WTC11 (cell line): ENCODE data around the gene SHKBP1. TPM values are rescaled to one million over a fixed set of nuclear protein-coding genes. Genes with fewer than 3 reads are reported as not detected.

Experiments used
- ATAC-seq: fragments of 200-7000 bp; cut with Tn5 transposase; 2 replicates; pipeline ENCODE4 v1.10.0; 2021; ENCODE audit warnings: mild to moderate bottlenecking, moderate library complexity
- CTCF ChIA-PET: fragments of 300-600 bp; sonication (Branson Sonifier 250); formaldehyde crosslinking; loops from one replicate; lab custom pipeline; 2021; ENCODE audit warnings: antibody characterized with exemption; lab: Charles Lee
- POLR2A ChIA-PET: fragments of 350-600 bp; sonication (Branson Sonifier 250); formaldehyde crosslinking; loops from one replicate; lab custom pipeline; 2021; ENCODE audit warnings: antibody characterized with exemption; lab: Charles Lee
- DNase-seq: peaks from one replicate; pipeline ENCODE4 v3.0.0; 2021; ENCODE audit warnings: low spot score
- H3K27ac Mint-ChIP-seq: 2 replicates; pipeline ENCODE4 v1.8.0; 2021; ENCODE audit warnings: mixed read lengths
- H3K27me3 Mint-ChIP-seq: 2 replicates; pipeline ENCODE4 v1.8.0; 2021; ENCODE audit warnings: low read depth, mild to moderate bottlenecking, moderate library complexity, mixed read lengths
- H3K36me3 Mint-ChIP-seq: 2 replicates; pipeline ENCODE4 v1.8.0; 2021; ENCODE audit warnings: mixed read lengths
- H3K4me1 Mint-ChIP-seq: 2 replicates; pipeline ENCODE4 v1.8.0; 2022; ENCODE audit warnings: mixed read lengths
- H3K4me3 Mint-ChIP-seq: 2 replicates; pipeline ENCODE4 v1.8.0; 2021; ENCODE audit warnings: mild to moderate bottlenecking, moderate library complexity, mixed read lengths
- H3K9me3 Mint-ChIP-seq: 2 replicates; pipeline ENCODE4 v1.8.0; 2021; ENCODE audit warnings: mixed read lengths
- CREM ChIP-seq: sonication (generic); formaldehyde crosslinking; IDR thresholded peaks from 2 replicates; pipeline ENCODE4 v1.8.1; 2022; ENCODE audit warnings: mild to moderate bottlenecking, missing genetic modification reagents, moderate library complexity
- ELF4 ChIP-seq: sonication (generic); formaldehyde crosslinking; IDR thresholded peaks from 2 replicates; pipeline ENCODE4 v1.8.1; 2022; ENCODE audit warnings: low read depth, mild to moderate bottlenecking, moderate library complexity, missing genetic modification reagents
- EMX1 ChIP-seq: fragments of 250-450 bp; sonication (Bioruptor Pico); IDR thresholded peaks from 2 replicates; pipeline ENCODE4 v1.8.0; 2021; ENCODE audit warnings: mild to moderate bottlenecking
- FOXJ3 ChIP-seq: sonication (generic); formaldehyde crosslinking; IDR thresholded peaks from 2 replicates; pipeline ENCODE4 v1.9.0; 2021; ENCODE audit warnings: missing genetic modification reagents, mild to moderate bottlenecking, borderline replicate concordance
- FOXK1 ChIP-seq: sonication (generic); formaldehyde crosslinking; IDR thresholded peaks from 2 replicates; pipeline ENCODE4 v1.8.0; 2022; ENCODE audit warnings: mild to moderate bottlenecking, moderate library complexity, missing genetic modification reagents
- GTF2I ChIP-seq: fragments of 250-450 bp; sonication (Bioruptor Pico); conservative IDR thresholded peaks from 2 replicates; pipeline ENCODE4 v1.4.0; 2021; ENCODE audit warnings: mild to moderate bottlenecking
- HMGA2 ChIP-seq: fragments of 250-450 bp; sonication (Bioruptor Pico); IDR thresholded peaks from 2 replicates; pipeline ENCODE4 v1.4.0; 2021; ENCODE audit warnings: mild to moderate bottlenecking, moderate library complexity
- IRF2 ChIP-seq: sonication (generic); formaldehyde crosslinking; IDR thresholded peaks from 2 replicates; pipeline ENCODE4 v1.8.0; 2022; ENCODE audit warnings: low read depth, missing genetic modification reagents, borderline replicate concordance
- TEAD1 ChIP-seq: sonication (generic); formaldehyde crosslinking; IDR thresholded peaks from 2 replicates; pipeline ENCODE4 v1.8.0; 2022; ENCODE audit warnings: mild to moderate bottlenecking, missing genetic modification reagents
- ZNF232 ChIP-seq: sonication (generic); formaldehyde crosslinking; IDR thresholded peaks from 2 replicates; pipeline ENCODE4 v1.8.0; 2022; ENCODE audit warnings: mild to moderate bottlenecking, missing genetic modification reagents
- ZNF317 ChIP-seq: sonication (generic); formaldehyde crosslinking; IDR thresholded peaks from 2 replicates; pipeline ENCODE4 v1.8.1; 2023; ENCODE audit warnings: low read depth, mild to moderate bottlenecking, moderate library complexity, missing genetic modification reagents, borderline replicate concordance
- ZNF671 ChIP-seq: fragments of 250-450 bp; sonication (Bioruptor Pico); IDR thresholded peaks from 2 replicates; pipeline ENCODE4 v1.8.0; 2021; ENCODE audit warnings: mild to moderate bottlenecking
- total RNA-seq: library from RNA; stranded (reverse); gene quantifications from 3 replicates; pipeline ENCODE4 v1.2.3, GENCODE V29; 2021
- TF ChIP-seq, protein P1 (sequence below): fragments of 250-450 bp; sonication (Bioruptor Pico); IDR thresholded peaks from 2 replicates; pipeline ENCODE4 v1.9.0; 2021; ENCODE audit warnings: mild to moderate bottlenecking, borderline replicate concordance
- TF ChIP-seq, protein P2 (sequence below): sonication (generic); formaldehyde crosslinking; IDR thresholded peaks from 2 replicates; pipeline ENCODE4 v1.8.1; 2022; ENCODE audit warnings: mild to moderate bottlenecking, moderate library complexity, missing genetic modification reagents
- TF ChIP-seq, protein P3 (sequence below): sonication (generic); formaldehyde crosslinking; IDR thresholded peaks from 2 replicates; pipeline ENCODE4 v1.8.1; 2023; ENCODE audit warnings: mild to moderate bottlenecking, missing genetic modification reagents, moderate library complexity
- TF ChIP-seq, protein P4 (sequence below): fragments of 250-450 bp; sonication (Bioruptor Pico); IDR thresholded peaks from 2 replicates; pipeline ENCODE4 v1.9.0; 2021; ENCODE audit warnings: mild to moderate bottlenecking
- TF ChIP-seq, protein P5 (sequence below): sonication (generic); formaldehyde crosslinking; IDR thresholded peaks from 2 replicates; pipeline ENCODE4 v1.8.0; 2022; ENCODE audit warnings: mild to moderate bottlenecking, missing genetic modification reagents

SHKBP1 gene
- total RNA-seq, 1 experiment from 2014 or later, result 71.7 TPM

DNA sequence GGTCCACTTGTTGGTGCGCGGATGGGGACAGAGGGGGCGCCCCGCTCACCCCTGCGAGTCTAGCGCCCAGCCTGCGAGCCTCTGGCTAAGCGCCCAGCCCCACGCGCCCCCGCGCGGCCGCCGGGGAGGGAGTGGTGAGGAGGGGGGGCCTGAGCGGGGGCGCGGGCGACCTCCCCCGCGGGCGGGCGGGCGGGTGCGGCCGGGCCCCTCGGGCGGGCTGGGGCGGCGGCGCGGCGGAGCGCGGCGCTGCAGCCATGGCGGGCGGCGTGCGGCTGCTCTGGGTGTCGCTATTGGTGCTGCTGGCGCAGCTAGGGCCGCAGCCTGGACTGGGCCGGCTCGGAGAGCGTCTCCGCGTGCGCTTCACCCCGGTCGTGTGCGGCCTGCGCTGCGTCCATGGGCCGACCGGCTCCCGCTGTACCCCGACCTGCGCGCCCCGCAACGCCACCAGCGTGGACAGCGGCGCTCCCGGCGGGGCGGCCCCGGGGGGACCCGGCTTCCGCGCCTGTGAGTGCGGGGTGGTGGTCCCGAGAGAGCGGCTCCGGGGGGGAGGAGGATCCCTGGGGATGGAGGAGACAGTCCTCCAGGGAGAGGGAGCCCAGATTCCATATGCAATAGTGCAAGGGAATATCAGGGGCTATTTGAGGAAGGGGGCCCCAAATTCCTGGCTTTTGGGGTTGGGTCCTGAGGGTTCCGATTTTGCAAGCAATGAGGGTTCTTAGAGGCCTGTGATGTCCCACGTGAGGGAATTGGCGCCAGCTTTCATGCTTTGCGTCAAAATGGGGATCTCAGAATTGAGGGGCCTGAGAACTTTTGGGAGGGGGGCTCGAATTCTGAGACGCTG, 24.7 kb downstream of the SHKBP1 start, which contains the start of gene LTBP4:
Gene LTBP4, plus strand, starts transcription at position 236 of the 841 bp plus-strand sequence. Its CDS starts 19 bp downstream, at position 255.
- DNase-seq (no peak), ATAC-seq (no peak)
- ChIA-PET POLR2A (interaction anchor here (1.4 kb wide), 1 partner anchor 52 kb away, joined by 4 read pairs; no protein-coding TSS in a partner anchor), CTCF (interaction anchor here (0.5 to 7.7 kb wide), 13 partner anchors 9 to 1103 kb away, joined by 3 to 101 read pairs (median 32); partner anchors contain the start of genes BLVRB and DLL3)
- Mint-ChIP-seq H3K4me3 (peak within 1 kb of the TSS; percentile 62), H3K9me3 (no peaks in the 10 kb centered on the region), H3K4me1 (peaks cover 43% of the 10 kb centered on the region), H3K36me3 (no peaks in the 10 kb centered on the region), H3K27ac (no peak within 1 kb of the TSS), H3K27me3 (peaks cover 85% of the 10 kb centered on the region)
- TF ChIP-seq, protein P1, sequence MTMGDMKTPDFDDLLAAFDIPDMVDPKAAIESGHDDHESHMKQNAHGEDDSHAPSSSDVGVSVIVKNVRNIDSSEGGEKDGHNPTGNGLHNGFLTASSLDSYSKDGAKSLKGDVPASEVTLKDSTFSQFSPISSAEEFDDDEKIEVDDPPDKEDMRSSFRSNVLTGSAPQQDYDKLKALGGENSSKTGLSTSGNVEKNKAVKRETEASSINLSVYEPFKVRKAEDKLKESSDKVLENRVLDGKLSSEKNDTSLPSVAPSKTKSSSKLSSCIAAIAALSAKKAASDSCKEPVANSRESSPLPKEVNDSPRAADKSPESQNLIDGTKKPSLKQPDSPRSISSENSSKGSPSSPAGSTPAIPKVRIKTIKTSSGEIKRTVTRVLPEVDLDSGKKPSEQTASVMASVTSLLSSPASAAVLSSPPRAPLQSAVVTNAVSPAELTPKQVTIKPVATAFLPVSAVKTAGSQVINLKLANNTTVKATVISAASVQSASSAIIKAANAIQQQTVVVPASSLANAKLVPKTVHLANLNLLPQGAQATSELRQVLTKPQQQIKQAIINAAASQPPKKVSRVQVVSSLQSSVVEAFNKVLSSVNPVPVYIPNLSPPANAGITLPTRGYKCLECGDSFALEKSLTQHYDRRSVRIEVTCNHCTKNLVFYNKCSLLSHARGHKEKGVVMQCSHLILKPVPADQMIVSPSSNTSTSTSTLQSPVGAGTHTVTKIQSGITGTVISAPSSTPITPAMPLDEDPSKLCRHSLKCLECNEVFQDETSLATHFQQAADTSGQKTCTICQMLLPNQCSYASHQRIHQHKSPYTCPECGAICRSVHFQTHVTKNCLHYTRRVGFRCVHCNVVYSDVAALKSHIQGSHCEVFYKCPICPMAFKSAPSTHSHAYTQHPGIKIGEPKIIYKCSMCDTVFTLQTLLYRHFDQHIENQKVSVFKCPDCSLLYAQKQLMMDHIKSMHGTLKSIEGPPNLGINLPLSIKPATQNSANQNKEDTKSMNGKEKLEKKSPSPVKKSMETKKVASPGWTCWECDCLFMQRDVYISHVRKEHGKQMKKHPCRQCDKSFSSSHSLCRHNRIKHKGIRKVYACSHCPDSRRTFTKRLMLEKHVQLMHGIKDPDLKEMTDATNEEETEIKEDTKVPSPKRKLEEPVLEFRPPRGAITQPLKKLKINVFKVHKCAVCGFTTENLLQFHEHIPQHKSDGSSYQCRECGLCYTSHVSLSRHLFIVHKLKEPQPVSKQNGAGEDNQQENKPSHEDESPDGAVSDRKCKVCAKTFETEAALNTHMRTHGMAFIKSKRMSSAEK (CRISPR knock-in tag), result no peak
- no peak for TF ChIP-seq FOXJ3 (CRISPR knock-in tag)
- 0 out of 2 replicates have a peak, but pooled peaks have one; percentile 30 for TF ChIP-seq ELF4 (CRISPR knock-in tag)
- TF ChIP-seq, protein P2, sequence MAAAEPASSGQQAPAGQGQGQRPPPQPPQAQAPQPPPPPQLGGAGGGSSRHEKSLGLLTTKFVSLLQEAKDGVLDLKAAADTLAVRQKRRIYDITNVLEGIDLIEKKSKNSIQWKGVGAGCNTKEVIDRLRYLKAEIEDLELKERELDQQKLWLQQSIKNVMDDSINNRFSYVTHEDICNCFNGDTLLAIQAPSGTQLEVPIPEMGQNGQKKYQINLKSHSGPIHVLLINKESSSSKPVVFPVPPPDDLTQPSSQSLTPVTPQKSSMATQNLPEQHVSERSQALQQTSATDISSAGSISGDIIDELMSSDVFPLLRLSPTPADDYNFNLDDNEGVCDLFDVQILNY, result no peak

DNA sequence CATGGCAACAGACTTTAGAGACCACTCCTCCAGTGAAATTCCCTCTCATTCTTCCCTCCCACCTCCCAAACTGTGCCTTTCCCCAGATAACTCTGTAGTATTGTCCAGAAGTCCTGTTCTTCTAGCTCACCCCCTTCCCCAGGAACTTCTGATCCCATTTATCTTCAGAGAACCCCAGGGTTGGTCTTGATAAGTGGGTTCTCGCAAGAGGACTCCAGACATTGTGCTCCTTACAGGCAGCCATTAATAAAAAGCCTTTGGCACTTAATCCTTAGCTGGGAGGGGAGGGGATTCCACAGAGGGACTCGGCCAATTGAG, 26.4 kb downstream of the SHKBP1 start:
- TF ChIP-seq, protein P3, sequence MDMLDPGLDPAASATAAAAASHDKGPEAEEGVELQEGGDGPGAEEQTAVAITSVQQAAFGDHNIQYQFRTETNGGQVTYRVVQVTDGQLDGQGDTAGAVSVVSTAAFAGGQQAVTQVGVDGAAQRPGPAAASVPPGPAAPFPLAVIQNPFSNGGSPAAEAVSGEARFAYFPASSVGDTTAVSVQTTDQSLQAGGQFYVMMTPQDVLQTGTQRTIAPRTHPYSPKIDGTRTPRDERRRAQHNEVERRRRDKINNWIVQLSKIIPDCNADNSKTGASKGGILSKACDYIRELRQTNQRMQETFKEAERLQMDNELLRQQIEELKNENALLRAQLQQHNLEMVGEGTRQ (CRISPR knock-in tag), result no peak
- TF ChIP-seq ZNF317 (CRISPR knock-in tag) (no peak), FOXJ3 (CRISPR knock-in tag) (no peak), ZNF671 (no peak), CREM (no peak), HMGA2 (CRISPR knock-in tag) (no peak), FOXK1 (CRISPR knock-in tag) (no peak), EMX1 (CRISPR knock-in tag) (no peak), IRF2 (CRISPR knock-in tag) (no peak), ZNF232 (CRISPR knock-in tag) (no peak), TEAD1 (CRISPR knock-in tag) (no peak), GTF2I (no peak)
- TF ChIP-seq, protein P4, sequence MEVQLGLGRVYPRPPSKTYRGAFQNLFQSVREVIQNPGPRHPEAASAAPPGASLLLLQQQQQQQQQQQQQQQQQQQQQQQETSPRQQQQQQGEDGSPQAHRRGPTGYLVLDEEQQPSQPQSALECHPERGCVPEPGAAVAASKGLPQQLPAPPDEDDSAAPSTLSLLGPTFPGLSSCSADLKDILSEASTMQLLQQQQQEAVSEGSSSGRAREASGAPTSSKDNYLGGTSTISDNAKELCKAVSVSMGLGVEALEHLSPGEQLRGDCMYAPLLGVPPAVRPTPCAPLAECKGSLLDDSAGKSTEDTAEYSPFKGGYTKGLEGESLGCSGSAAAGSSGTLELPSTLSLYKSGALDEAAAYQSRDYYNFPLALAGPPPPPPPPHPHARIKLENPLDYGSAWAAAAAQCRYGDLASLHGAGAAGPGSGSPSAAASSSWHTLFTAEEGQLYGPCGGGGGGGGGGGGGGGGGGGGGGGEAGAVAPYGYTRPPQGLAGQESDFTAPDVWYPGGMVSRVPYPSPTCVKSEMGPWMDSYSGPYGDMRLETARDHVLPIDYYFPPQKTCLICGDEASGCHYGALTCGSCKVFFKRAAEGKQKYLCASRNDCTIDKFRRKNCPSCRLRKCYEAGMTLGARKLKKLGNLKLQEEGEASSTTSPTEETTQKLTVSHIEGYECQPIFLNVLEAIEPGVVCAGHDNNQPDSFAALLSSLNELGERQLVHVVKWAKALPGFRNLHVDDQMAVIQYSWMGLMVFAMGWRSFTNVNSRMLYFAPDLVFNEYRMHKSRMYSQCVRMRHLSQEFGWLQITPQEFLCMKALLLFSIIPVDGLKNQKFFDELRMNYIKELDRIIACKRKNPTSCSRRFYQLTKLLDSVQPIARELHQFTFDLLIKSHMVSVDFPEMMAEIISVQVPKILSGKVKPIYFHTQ, result no peak
- TF ChIP-seq, protein P5, sequence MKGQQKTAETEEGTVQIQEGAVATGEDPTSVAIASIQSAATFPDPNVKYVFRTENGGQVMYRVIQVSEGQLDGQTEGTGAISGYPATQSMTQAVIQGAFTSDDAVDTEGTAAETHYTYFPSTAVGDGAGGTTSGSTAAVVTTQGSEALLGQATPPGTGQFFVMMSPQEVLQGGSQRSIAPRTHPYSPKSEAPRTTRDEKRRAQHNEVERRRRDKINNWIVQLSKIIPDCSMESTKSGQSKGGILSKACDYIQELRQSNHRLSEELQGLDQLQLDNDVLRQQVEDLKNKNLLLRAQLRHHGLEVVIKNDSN (CRISPR knock-in tag), result no peak
- peaks cover 51% of the 10 kb centered on the region for H3K4me1 Mint-ChIP-seq
- DNase-seq, result no peak
- POLR2A ChIA-PET, result interaction anchor here (0.5 to 3.9 kb wide), 5 partner anchors 11 to 175 kb away, joined by 3 to 39 read pairs (median 3); partner anchors contain the start of gene RAB4B
- no peaks in the 10 kb centered on the region for H3K36me3 Mint-ChIP-seq
- CTCF ChIA-PET, result interaction anchor here (0.5 to 7.7 kb wide), 31 partner anchors 8 to 385 kb away, joined by 3 to 101 read pairs (median 6); partner anchors contain the start of genes BLVRB and TTC9B
- peaks cover 88% of the 10 kb centered on the region for H3K27me3 Mint-ChIP-seq
- peak overlapping the region; percentile 77 for H3K4me3 Mint-ChIP-seq
- no peak for ATAC-seq
- H3K9me3 Mint-ChIP-seq, result no peaks in the 10 kb centered on the region
- H3K27ac Mint-ChIP-seq, result peak overlapping the region; percentile 78
